Right lobe of liver (tissue), 4 donors: ENCODE measurements around the gene KRT71.

Experiments
- CTCF ChIP-seq, 4 donors: fragments of 200-600 bp in 3 of 4; fragments of 450-650 bp in 1 of 4; IDR thresholded peaks; one replicate each; pipeline versions ENCODE4 v1.5.1 to v1.8.0; 2016 to 2022; ENCODE audit warnings: antibody characterized with exemption in 4 of 4, mild to moderate bottlenecking in 2 of 4
- POLR2A ChIP-seq: fragments of 450-650 bp; IDR thresholded peaks from one replicate; pipeline ENCODE4 v1.6.1; 2017; ENCODE audit warnings: antibody characterized with exemption, mild to moderate bottlenecking
- donor health status: DM: no; HTN: no; CAD: no.
- donor health status: DM: no; HTN: no; CAD: no.
- donor health status: DM: no; HTN: yes; CAD: no.

- TF ChIP-seq POLR2A (no peak), CTCF (IDR thresholded peaks at IDR 0.05) (no peak)
Observed at GRCh38 chr12:52498946-52499345, 54.0 kb downstream of the KRT71 start.
